BLaER1 treated with 17β-estradiol and CSF1 and Interleukin-3, amounts not matched to agents 10 nM and 100 nM (cell line): ENCODE measurements around the gene MYOT.

Experiments used
- H3K27ac ChIP-seq, 11 experiments: shearing (Covaris generic); formaldehyde crosslinking; 2 replicates each; pipeline ENCODE4 v1.8.1; 2022
- H3K27me3 ChIP-seq, 11 experiments: shearing (Covaris generic); formaldehyde crosslinking; 2 replicates each; pipeline ENCODE4 v1.8.1; 2022
- H3K36me3 ChIP-seq, 11 experiments: shearing (Covaris generic); formaldehyde crosslinking; 2 replicates each; pipeline ENCODE4 v1.8.1; 2022
- H3K4me1 ChIP-seq, 10 experiments: shearing (Covaris generic); formaldehyde crosslinking; 2 replicates each; pipeline ENCODE4 v1.8.1; 2022
- H3K4me2 ChIP-seq, 11 experiments: shearing (Covaris generic); formaldehyde crosslinking; 2 replicates each; pipeline ENCODE4 v1.8.1; 2022
- H3K4me3 ChIP-seq, 10 experiments: shearing (Covaris generic); formaldehyde crosslinking; 2 replicates each; pipeline ENCODE4 v1.8.1; 2022
- H3K9ac ChIP-seq, 11 experiments: shearing (Covaris generic); formaldehyde crosslinking; 2 replicates each; pipeline ENCODE4 v1.8.1; 2022
- H3K9me3 ChIP-seq, 11 experiments: shearing (Covaris generic); formaldehyde crosslinking; replicated peaks in 1 of 11; 2 replicates each; pipeline ENCODE4 v1.8.1; 2022
- H4K20me1 ChIP-seq, 11 experiments: shearing (Covaris generic); formaldehyde crosslinking; 2 replicates each; pipeline ENCODE4 v1.8.1; 2022
- Cebpa-rat ChIP-seq, 11 experiments: shearing (Covaris generic); IDR thresholded peaks; 2 replicates each; pipeline ENCODE4 v1.8.1; 2022

MYOT gene, protein sequence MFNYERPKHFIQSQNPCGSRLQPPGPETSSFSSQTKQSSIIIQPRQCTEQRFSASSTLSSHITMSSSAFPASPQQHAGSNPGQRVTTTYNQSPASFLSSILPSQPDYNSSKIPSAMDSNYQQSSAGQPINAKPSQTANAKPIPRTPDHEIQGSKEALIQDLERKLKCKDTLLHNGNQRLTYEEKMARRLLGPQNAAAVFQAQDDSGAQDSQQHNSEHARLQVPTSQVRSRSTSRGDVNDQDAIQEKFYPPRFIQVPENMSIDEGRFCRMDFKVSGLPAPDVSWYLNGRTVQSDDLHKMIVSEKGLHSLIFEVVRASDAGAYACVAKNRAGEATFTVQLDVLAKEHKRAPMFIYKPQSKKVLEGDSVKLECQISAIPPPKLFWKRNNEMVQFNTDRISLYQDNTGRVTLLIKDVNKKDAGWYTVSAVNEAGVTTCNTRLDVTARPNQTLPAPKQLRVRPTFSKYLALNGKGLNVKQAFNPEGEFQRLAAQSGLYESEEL

GRCh38 chr5:137867664-137868063 lies at the start of gene MYOT:
MYOT (plus strand) TSS chr5:137867860; CDS start chr5:137870652, 2,792 bp downstream.
- no peaks in the 10 kb centered on the region for H3K9me3 ChIP-seq
- H3K27me3 ChIP-seq: no peaks in the 10 kb centered on the region
- no peaks in the 10 kb centered on the region for H4K20me1 ChIP-seq
- no peak within 1 kb of the TSS for H3K9ac ChIP-seq
- H3K4me2 ChIP-seq: 0 out of 22 replicates have a peak within 1 kb of the TSS, but pooled peaks of 1 of the 11 experiments have one; percentile 5
- TF ChIP-seq Cebpa-rat (IDR thresholded peaks at IDR 0.05): no peak
- H3K4me3 ChIP-seq: no peak within 1 kb of the TSS
- H3K27ac ChIP-seq: no peak within 1 kb of the TSS
- no peaks in the 10 kb centered on the region for H3K4me1 ChIP-seq
- H3K36me3 ChIP-seq: no peaks in the 10 kb centered on the region

GRCh38 chr5:137819766-137820165 lies 47.9 kb upstream of the MYOT start:
- no peak for TF ChIP-seq Cebpa-rat (IDR thresholded peaks at IDR 0.05)
- no peak overlapping the region for H3K9ac ChIP-seq
- H3K4me1 ChIP-seq: no peaks in the 10 kb centered on the region
- H3K36me3 ChIP-seq: no peaks in the 10 kb centered on the region
- no peak overlapping the region for H3K4me2 ChIP-seq
- H3K4me3 ChIP-seq: no peak overlapping the region
- H3K27me3 ChIP-seq: no peaks in the 10 kb centered on the region
- no peak overlapping the region for H3K27ac ChIP-seq
- H4K20me1 ChIP-seq: no peaks in the 10 kb centered on the region
- H3K9me3 ChIP-seq: no peaks in the 10 kb centered on the region

- no peak overlapping the region for H3K4me2 ChIP-seq
- H3K9ac ChIP-seq: no peak overlapping the region
- no peak for TF ChIP-seq Cebpa-rat (IDR thresholded peaks at IDR 0.05)
- H3K27ac ChIP-seq: no peak overlapping the region
- H3K27me3 ChIP-seq: no peaks in the 10 kb centered on the region
- peaks cover 5 to 19% (median 11%) of the 10 kb centered on the region in 11 experiments; a peak in 16 of 22 replicates for H3K9me3 ChIP-seq
- H3K36me3 ChIP-seq: no peaks in the 10 kb centered on the region
- no peaks in the 10 kb centered on the region for H3K4me1 ChIP-seq
- no peak overlapping the region for H3K4me3 ChIP-seq
- H4K20me1 ChIP-seq: no peaks in the 10 kb centered on the region
Observed at GRCh38 chr5:137822158-137822764, 45.4 kb upstream of the MYOT start.

- no peaks in the 10 kb centered on the region for H3K27me3 ChIP-seq
- no peak for TF ChIP-seq Cebpa-rat (IDR thresholded peaks at IDR 0.05)
- peaks cover 5 to 19% (median 11%) of the 10 kb centered on the region in 11 experiments; a peak in 16 of 22 replicates for H3K9me3 ChIP-seq
- no peak overlapping the region for H3K4me3 ChIP-seq
- no peaks in the 10 kb centered on the region for H3K36me3 ChIP-seq
- H3K27ac ChIP-seq: no peak overlapping the region
- no peaks in the 10 kb centered on the region for H3K4me1 ChIP-seq
- no peak overlapping the region for H3K4me2 ChIP-seq
- H4K20me1 ChIP-seq: no peaks in the 10 kb centered on the region
- no peak overlapping the region for H3K9ac ChIP-seq
Observed at GRCh38 chr5:137822984-137823383, 44.7 kb upstream of the MYOT start.

DNA sequence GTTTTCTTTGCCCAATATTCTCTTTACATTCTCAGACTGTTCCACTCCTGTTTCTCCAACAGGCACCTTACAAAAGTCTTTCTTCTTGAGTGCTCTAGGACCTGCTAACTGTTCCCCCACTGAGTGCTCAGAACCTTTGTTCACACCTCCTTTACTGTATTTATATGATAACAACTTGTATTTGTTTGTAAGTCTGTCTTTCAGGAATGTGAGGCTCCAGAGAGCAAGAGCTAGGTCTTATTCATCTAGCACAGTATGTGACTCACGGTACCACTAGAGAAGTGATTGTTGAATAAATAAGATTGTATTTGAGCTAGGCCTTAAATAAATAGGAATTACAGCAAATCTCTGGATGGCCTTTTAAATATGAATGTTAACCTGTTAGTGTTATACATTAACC lies 42.5 kb upstream of the MYOT start:
- H3K27me3 ChIP-seq: no peaks in the 10 kb centered on the region
- no peak overlapping the region for H3K9ac ChIP-seq
- H3K4me1 ChIP-seq: no peaks in the 10 kb centered on the region
- no peak for TF ChIP-seq Cebpa-rat (IDR thresholded peaks at IDR 0.05)
- H4K20me1 ChIP-seq: no peaks in the 10 kb centered on the region
- no peak overlapping the region for H3K27ac ChIP-seq
- H3K4me2 ChIP-seq: no peak overlapping the region
- H3K9me3 ChIP-seq: peaks cover 5 to 19% (median 11%) of the 10 kb centered on the region in 11 experiments; a peak in 16 of 22 replicates
- no peak overlapping the region for H3K4me3 ChIP-seq
- no peaks in the 10 kb centered on the region for H3K36me3 ChIP-seq

DNA sequence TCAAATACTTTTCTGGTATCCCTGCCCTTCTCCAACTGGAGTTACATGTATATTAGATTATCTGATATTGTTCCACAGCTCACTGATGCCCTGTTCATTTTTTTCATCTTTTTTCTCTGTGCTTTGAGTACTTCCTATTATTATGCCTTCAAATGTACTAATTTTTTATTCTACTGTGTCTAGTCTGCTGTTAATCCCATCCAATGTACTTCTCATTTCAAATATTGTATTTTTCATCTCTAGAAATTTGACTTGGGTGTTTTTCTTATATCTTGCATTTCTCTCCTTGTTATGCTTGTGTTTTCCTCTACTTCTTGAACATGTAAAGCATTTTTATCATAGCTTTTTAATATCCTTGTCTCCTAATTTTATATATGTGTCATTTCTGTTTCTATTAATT lies 41.6 kb upstream of the MYOT start:
- no peak overlapping the region for H3K4me2 ChIP-seq
- no peaks in the 10 kb centered on the region for H3K4me1 ChIP-seq
- no peak overlapping the region for H3K9ac ChIP-seq
- no peaks in the 10 kb centered on the region for H3K36me3 ChIP-seq
- no peaks in the 10 kb centered on the region for H4K20me1 ChIP-seq
- no peaks in the 10 kb centered on the region for H3K27me3 ChIP-seq
- H3K9me3 ChIP-seq: peaks cover 5 to 19% (median 11%) of the 10 kb centered on the region in 11 experiments; a peak in 16 of 22 replicates
- TF ChIP-seq Cebpa-rat (IDR thresholded peaks at IDR 0.05): no peak
- H3K27ac ChIP-seq: no peak overlapping the region
- no peak overlapping the region for H3K4me3 ChIP-seq

DNA sequence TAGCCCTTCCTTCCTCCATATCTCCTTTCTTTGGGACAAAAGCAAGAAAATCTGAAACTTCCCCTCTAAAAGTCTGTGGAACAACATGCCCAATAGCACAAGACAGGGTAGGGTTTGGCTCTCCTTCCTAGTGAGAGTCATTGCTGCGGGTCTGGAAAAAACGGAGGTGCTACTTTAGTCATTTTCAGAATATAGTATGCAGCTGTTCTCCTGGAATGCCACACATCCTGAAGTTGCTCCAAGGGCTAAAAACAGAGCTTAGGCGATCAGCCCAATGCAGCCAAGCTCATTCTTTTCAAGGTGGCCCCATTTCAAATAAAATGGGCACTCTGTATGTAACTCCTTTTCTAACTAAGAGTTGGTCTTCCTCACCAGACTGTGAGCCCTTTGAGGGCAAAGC lies 39.5 kb upstream of the MYOT start:
- no peaks in the 10 kb centered on the region for H3K4me1 ChIP-seq
- no peaks in the 10 kb centered on the region for H3K27me3 ChIP-seq
- H3K36me3 ChIP-seq: no peaks in the 10 kb centered on the region
- peaks cover 5 to 19% (median 11%) of the 10 kb centered on the region in 11 experiments; a peak in 16 of 22 replicates for H3K9me3 ChIP-seq
- H4K20me1 ChIP-seq: no peaks in the 10 kb centered on the region
- H3K9ac ChIP-seq: no peak overlapping the region
- H3K4me2 ChIP-seq: no peak overlapping the region
- no peak overlapping the region for H3K27ac ChIP-seq
- no peak overlapping the region for H3K4me3 ChIP-seq
- no peak for TF ChIP-seq Cebpa-rat (IDR thresholded peaks at IDR 0.05)

GRCh38 chr5:137828664-137829063 lies 39.0 kb upstream of the MYOT start:
- Histone ChIP-seq H3K9me3 (peaks cover 5 to 19% (median 11%) of the 10 kb centered on the region in 11 experiments; a peak in 16 of 22 replicates), H3K4me1 (no peaks in the 10 kb centered on the region), H3K27me3 (no peaks in the 10 kb centered on the region), H3K4me3 (no peak overlapping the region), H3K9ac (no peak overlapping the region), H3K4me2 (no peak overlapping the region), H4K20me1 (no peaks in the 10 kb centered on the region), H3K27ac (no peak overlapping the region), H3K36me3 (no peaks in the 10 kb centered on the region)
- no peak for TF ChIP-seq Cebpa-rat (IDR thresholded peaks at IDR 0.05)

DNA sequence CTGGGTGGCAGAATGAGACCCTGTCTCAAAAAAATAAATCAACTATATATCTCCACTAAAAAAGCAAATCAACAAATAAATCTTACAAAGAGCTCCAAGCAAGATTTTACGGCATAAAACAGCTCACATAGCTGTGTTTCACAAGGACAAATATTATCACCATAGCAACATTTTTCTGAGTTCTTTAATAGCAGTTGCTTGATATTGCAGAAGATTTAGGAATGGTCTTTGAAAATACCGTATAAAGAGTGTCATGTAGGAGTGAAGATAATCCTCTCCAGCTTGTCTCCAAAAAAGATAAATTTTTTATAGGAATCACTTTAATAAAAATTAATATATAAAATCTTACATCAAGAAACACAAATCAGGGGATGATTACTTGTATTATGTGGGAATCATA lies 36.6 kb upstream of the MYOT start:
- no peak for TF ChIP-seq Cebpa-rat (IDR thresholded peaks at IDR 0.05)
- Histone ChIP-seq H3K27ac (no peak overlapping the region), H3K9me3 (peaks cover 0 to 7% (median 3%) of the 10 kb centered on the region in 11 experiments; a peak in 11 of 22 replicates), H4K20me1 (no peaks in the 10 kb centered on the region), H3K4me2 (no peak overlapping the region), H3K4me1 (no peaks in the 10 kb centered on the region), H3K9ac (no peak overlapping the region), H3K4me3 (no peak overlapping the region), H3K36me3 (no peaks in the 10 kb centered on the region), H3K27me3 (no peaks in the 10 kb centered on the region)
